ENCODE measurements around the gene TM2D1.

Gene TM2D1

GRCh38 chr1:61638911-61639605, 85.9 kb downstream of the TM2D1 start:
- DNase-seq (ENCODE audit: low read depth) = no peak
- no peak for TF ChIP-seq CTCF (IDR thresholded peaks at IDR 0.05; ENCODE audit: control insufficient read depth, extremely low read depth, insufficient read depth)
- no peak overlapping the region for H3K4me3 ChIP-seq (ENCODE audit: low read depth, low read length)

GRCh38 chr1:61638296-61638695, 86.6 kb downstream of the TM2D1 start:
- no peak for TF ChIP-seq CTCF (IDR thresholded peaks at IDR 0.05; ENCODE audit: control insufficient read depth, extremely low read depth, insufficient read depth)
- no peak for DNase-seq (ENCODE audit: low read depth)
- no peak overlapping the region for H3K4me3 ChIP-seq (ENCODE audit: low read depth, low read length)

DNA sequence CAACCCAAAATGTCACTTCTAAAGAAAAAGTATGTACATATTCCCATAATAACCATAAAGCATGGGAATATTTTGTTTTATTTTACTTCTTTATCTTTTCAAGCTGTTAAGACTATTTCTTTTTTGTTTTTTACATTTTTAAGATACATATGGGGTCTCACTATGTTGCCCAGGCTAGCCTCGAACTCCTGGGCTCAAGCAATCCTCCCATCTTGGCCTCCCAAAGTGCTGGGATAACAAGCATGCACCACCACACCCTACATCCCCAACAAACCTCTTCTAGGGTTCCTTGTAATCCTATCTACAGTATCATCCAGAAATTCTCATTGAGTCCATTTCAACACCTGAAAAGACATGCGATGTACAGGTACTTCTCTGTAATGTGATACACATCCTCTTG, 87.5 kb downstream of the TM2D1 start:
- no peak for DNase-seq (ENCODE audit: low read depth)
- TF ChIP-seq CTCF (IDR thresholded peaks at IDR 0.05; ENCODE audit: control insufficient read depth, extremely low read depth, insufficient read depth) = no peak
- no peak overlapping the region for H3K4me3 ChIP-seq (ENCODE audit: low read depth, low read length)

DNA sequence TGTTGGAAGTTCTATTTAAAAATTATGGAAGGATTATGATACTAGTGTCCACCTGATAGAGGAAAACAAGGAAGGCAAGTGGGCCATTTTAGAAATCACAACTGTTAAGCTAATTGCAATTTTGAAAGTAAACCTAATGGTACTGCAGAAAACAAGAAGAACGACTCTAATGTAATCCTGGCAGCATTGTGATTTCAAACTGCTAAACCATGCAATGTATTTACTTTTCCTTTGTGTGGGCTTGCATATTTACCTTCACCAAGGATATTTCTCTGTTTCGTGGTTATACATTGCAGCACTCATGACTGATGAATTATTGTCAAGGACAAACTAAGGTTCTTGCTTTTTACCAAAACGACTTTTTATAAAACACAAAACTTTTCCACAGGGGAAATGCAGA, 88.1 kb downstream of the TM2D1 start:
- no peak overlapping the region for H3K4me3 ChIP-seq (ENCODE audit: low read depth, low read length)
- no peak for TF ChIP-seq CTCF (IDR thresholded peaks at IDR 0.05; ENCODE audit: control insufficient read depth, extremely low read depth, insufficient read depth)
- no peak for DNase-seq (ENCODE audit: low read depth)

DNA sequence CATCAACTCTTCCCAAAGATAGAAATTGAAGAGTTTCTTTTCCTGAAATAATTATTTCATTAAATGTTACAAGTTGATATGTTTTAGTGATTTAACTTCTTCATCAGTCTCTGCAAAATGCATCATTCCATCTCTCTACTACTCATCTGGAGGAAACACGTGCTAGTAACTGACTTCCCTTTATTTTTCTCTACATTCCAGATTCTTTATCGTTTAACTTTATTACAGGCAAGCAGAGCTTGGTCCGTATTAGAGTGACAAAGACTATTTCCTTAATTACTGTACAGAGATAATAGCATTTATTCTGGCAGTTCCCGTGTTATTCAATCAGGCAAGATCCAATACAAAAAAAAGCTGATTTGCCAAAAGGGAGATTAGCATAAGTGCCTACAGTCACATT, 88.6 kb downstream of the TM2D1 start:
- no peak for TF ChIP-seq CTCF (IDR thresholded peaks at IDR 0.05; ENCODE audit: control insufficient read depth, extremely low read depth, insufficient read depth)
- H3K4me3 ChIP-seq (ENCODE audit: low read depth, low read length) = no peak overlapping the region
- no peak for DNase-seq (ENCODE audit: low read depth)

- no peak for DNase-seq (ENCODE audit: low read depth)
- no peak overlapping the region for H3K4me3 ChIP-seq (ENCODE audit: low read depth, low read length)
- no peak for TF ChIP-seq CTCF (IDR thresholded peaks at IDR 0.05; ENCODE audit: control insufficient read depth, extremely low read depth, insufficient read depth)
Observed at GRCh38 chr1:61635557-61635956, 89.4 kb downstream of the TM2D1 start.

- no peak overlapping the region for H3K4me3 ChIP-seq (ENCODE audit: low read depth, low read length)
- no peak for TF ChIP-seq CTCF (IDR thresholded peaks at IDR 0.05; ENCODE audit: control insufficient read depth, extremely low read depth, insufficient read depth)
- no peak for DNase-seq (ENCODE audit: low read depth)
Observed at GRCh38 chr1:61631436-61631835, 93.5 kb downstream of the TM2D1 start.
